B cell (primary cell): Measurements from ENCODE around the gene PRKCA. TPM values are rescaled to one million over a fixed set of nuclear protein-coding genes. Genes with fewer than 3 reads are reported as not detected.

Source experiments
- ATAC-seq: fragments of 200-7000 bp; cut with Tn5 transposase; one replicate; pipeline ENCODE4 v1.10.0; 2021; ENCODE audit warnings: low read depth, mild to moderate bottlenecking, moderate number of reproducible peaks, moderate library complexity
- CTCF ChIA-PET: fragments of 350-600 bp; sonication (Branson Sonifier 250); formaldehyde crosslinking; loops from one replicate; lab custom pipeline; 2021; ENCODE audit warnings: antibody characterized with exemption, inconsistent platforms; lab: Charles Lee
- POLR2A ChIA-PET: fragments of 350-600 bp; sonication (Branson Sonifier 250); formaldehyde crosslinking; loops from one replicate; lab custom pipeline; 2021; ENCODE audit warnings: antibody characterized with exemption; lab: Charles Lee
- DNase-seq: peaks from one replicate; pipeline ENCODE4 v3.0.0; 2013
- H2AFZ ChIP-seq: 2 replicates; pipeline ENCODE4 v1.6.1; 2012; ENCODE audit warnings: mild to moderate bottlenecking, low read depth, low read length; ENCODE audit not compliant: insufficient read depth, poor library complexity, severe bottlenecking
- H3K27ac ChIP-seq, 2 donors: 1 replicate in 1 of 2; 2 replicates in 1 of 2; pipeline ENCODE4 v1.5.1; 2012 to 2013; ENCODE audit warnings: low read length in 2 of 2, mild to moderate bottlenecking in 2 of 2, moderate library complexity in 1 of 2
- H3K27me3 ChIP-seq, 4 experiments: fragments of 200-600 bp in 1 of 4; sonication (generic) in 1 of 4; replicated peaks in 1 of 4; 1 replicate in 2 of 4; 2 replicates in 2 of 4; pipeline versions ENCODE4 v1.6.1 to v1.7.0; 2013 to 2016; ENCODE audit warnings: low read length in 3 of 4, mild to moderate bottlenecking in 2 of 4, mixed read lengths in 1 of 4, moderate library complexity in 1 of 4; ENCODE audit not compliant: insufficient read depth in 4 of 4, control insufficient read depth in 3 of 4; ENCODE audit errors: control extremely low read depth in 1 of 4
- H3K36me3 ChIP-seq, 2 experiments: replicated peaks in 1 of 2; 1 replicate in 1 of 2; 2 replicates in 1 of 2; pipeline versions ENCODE4 v1.6.1 to v1.7.1; 2013; ENCODE audit warnings: low read length in 1 of 2; ENCODE audit not compliant: insufficient read depth in 2 of 2, control insufficient read depth in 1 of 2; ENCODE audit errors: control extremely low read depth in 1 of 2, extremely low read depth in 1 of 2
- H3K4me1 ChIP-seq, 2 donors: fragments of 200-600 bp in 1 of 2; sonication (generic) in 1 of 2; 1 replicate in 1 of 2; 2 replicates in 1 of 2; pipeline versions ENCODE4 v1.5.1 to v1.6.1; 2013 to 2017; ENCODE audit warnings: low read length in 2 of 2; ENCODE audit not compliant: control insufficient read depth in 2 of 2, insufficient read depth in 2 of 2
- H3K4me2 ChIP-seq: replicated peaks from 2 replicates; pipeline ENCODE3; 2012; ENCODE audit warnings: mild to moderate bottlenecking, low read depth, low read length; ENCODE audit not compliant: poor library complexity, severe bottlenecking
- H3K4me3 ChIP-seq, 5 experiments: fragments of 200-600 bp in 1 of 5; sonication (generic) in 1 of 5; 1 replicate in 3 of 5; 2 replicates in 2 of 5; pipeline versions ENCODE4 v1.5.1 to v1.7.0; 2011 to 2016; ENCODE audit warnings: low read length in 4 of 5, mild to moderate bottlenecking in 4 of 5, low read depth in 2 of 5, control low read depth in 1 of 5, moderate library complexity in 1 of 5; ENCODE audit not compliant: insufficient read depth in 1 of 5; ENCODE audit errors: control extremely low read depth in 1 of 5, extremely low read depth in 1 of 5
- H3K79me2 ChIP-seq: fragments of 200-600 bp; sonication (generic); one replicate; pipeline ENCODE4 v1.6.0; 2016; ENCODE audit warnings: low read length; ENCODE audit not compliant: control insufficient read depth, insufficient read depth
- H3K9ac ChIP-seq: fragments of 200-600 bp; sonication (generic); 2 replicates; pipeline ENCODE4 v1.6.1; 2017; ENCODE audit warnings: mild to moderate bottlenecking, low read length, moderate library complexity
- H3K9me3 ChIP-seq, 3 donors: one replicate each; pipeline versions ENCODE4 v1.6.1 to v1.7.1; 2013; ENCODE audit warnings: low read length in 2 of 3; ENCODE audit not compliant: control insufficient read depth in 2 of 3, insufficient read depth in 1 of 3; ENCODE audit errors: control extremely low read depth in 1 of 3
- H4K20me1 ChIP-seq: 2 replicates; pipeline ENCODE4 v1.6.0; 2012; ENCODE audit warnings: mild to moderate bottlenecking, low read length; ENCODE audit not compliant: insufficient read depth, control insufficient read depth, poor library complexity, severe bottlenecking
- H3K27ac Mint-ChIP-seq: one replicate; pipeline ENCODE4 v1.8.0; 2021; ENCODE audit warnings: mixed read lengths
- H3K27me3 Mint-ChIP-seq: one replicate; pipeline ENCODE4 v1.8.0; 2021; ENCODE audit warnings: mixed read lengths
- H3K4me1 Mint-ChIP-seq: one replicate; pipeline ENCODE4 v1.8.0; 2021; ENCODE audit warnings: mixed read lengths
- H3K4me3 Mint-ChIP-seq: one replicate; pipeline ENCODE4 v1.8.0; 2021; ENCODE audit warnings: mixed read lengths
- H3K9me3 Mint-ChIP-seq: one replicate; pipeline ENCODE4 v1.8.0; 2022; ENCODE audit warnings: mixed read lengths; ENCODE audit not compliant: insufficient read depth
- EZH2 ChIP-seq: IDR thresholded peaks from 2 replicates; pipeline ENCODE4 v1.6.1; 2012; ENCODE audit warnings: borderline replicate concordance, low read depth, mild to moderate bottlenecking, moderate library complexity, low read length; ENCODE audit not compliant: insufficient read depth, poor library complexity, severe bottlenecking
- WGBS: methylation state at CpG from one replicate; pipeline ENCODE4 v1.1.5; 2013; ENCODE audit warnings: missing lambda C conversion rate; ENCODE audit not compliant: insufficient coverage; 5-methylcytosine and 5-hydroxymethylcytosine counted together
- intact Hi-C: fragments of 100-400 bp; cut with micrococcal nuclease; formaldehyde crosslinking; loops from one replicate; pipeline ENCODE4 v1.10.0; 2022
- polyA plus RNA-seq: library from polyadenylated mRNA; depleted of rRNA; stranded (reverse); fragments of >200 nt; gene quantifications from 2 replicates; pipeline ENCODE4 v1.2.3, GENCODE V29; 2012
- total RNA-seq, 2 donors: library from RNA; stranded (reverse); fragments of 120-200 nt in 1 of 2; gene quantifications; 1 replicate in 1 of 2; 2 replicates in 1 of 2; pipeline versions ENCODE4 v1.2.3 to v1.2.4, GENCODE V29; 2013 to 2022
- TF ChIP-seq, protein P1 (sequence below): fragments of 200-600 bp; IDR thresholded peaks from one replicate; pipeline ENCODE4 v1.8.0; 2022; ENCODE audit warnings: antibody characterized with exemption, mild to moderate bottlenecking

Gene PRKCA
- total and polyA plus RNA-seq, 2 donors (not counting 1 experiment from before 2014, with no cell fraction given), result 0.33 to 7.7 TPM

DNA sequence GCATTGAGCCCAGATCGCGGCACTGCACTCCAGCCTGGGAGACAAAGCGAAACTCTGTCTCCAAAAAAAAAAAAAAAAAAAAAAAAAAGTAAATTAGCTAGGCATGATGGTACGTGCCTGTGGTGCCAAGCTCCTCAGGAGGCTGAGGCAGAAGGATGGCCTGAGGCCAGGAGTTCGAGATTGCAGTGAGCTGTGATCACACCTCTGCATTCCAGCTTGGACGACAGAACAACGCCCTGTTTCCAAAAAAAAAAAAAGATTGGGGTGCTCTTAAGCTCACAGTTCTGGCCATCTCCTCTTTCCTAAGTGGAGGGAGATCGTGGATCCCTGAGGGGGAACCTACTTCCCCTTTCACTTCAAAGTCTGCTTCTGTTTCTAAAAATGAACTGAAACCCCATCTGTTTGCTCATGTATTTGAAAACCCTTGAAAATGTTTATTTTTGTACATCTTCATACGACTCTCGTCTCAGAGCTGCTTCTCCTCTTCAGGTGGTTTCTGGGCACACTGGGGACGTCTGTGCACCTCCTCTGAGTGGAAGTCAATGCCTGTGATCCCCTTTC lies 138.8 kb downstream of the PRKCA start:
- Mint-ChIP-seq H3K4me3 (peak overlapping the region; percentile 79), H3K27me3 (no peaks in the 10 kb centered on the region), H3K9me3 (peaks cover 8% of the 10 kb centered on the region), H3K27ac (peak overlapping the region; percentile 82), H3K4me1 (peaks cover 50% of the 10 kb centered on the region)
- peak overlapping the region in 3 of 5 experiments; percentile 1 to 8 (median 6) for H3K4me3 ChIP-seq
- ChIA-PET POLR2A (interaction anchor here (0.6 kb wide), 1 partner anchor 9 kb away, joined by 6 read pairs; no protein-coding TSS in a partner anchor), CTCF (interaction anchor here (0.7 kb wide), 1 partner anchor 456 kb away, joined by 3 read pairs; no protein-coding TSS in a partner anchor)
- intact Hi-C loops, result no loop called here
- H3K27me3 ChIP-seq, result no peaks in the 10 kb centered on the region
- no peak overlapping the region for H2AFZ ChIP-seq
- TF ChIP-seq, protein P1, sequence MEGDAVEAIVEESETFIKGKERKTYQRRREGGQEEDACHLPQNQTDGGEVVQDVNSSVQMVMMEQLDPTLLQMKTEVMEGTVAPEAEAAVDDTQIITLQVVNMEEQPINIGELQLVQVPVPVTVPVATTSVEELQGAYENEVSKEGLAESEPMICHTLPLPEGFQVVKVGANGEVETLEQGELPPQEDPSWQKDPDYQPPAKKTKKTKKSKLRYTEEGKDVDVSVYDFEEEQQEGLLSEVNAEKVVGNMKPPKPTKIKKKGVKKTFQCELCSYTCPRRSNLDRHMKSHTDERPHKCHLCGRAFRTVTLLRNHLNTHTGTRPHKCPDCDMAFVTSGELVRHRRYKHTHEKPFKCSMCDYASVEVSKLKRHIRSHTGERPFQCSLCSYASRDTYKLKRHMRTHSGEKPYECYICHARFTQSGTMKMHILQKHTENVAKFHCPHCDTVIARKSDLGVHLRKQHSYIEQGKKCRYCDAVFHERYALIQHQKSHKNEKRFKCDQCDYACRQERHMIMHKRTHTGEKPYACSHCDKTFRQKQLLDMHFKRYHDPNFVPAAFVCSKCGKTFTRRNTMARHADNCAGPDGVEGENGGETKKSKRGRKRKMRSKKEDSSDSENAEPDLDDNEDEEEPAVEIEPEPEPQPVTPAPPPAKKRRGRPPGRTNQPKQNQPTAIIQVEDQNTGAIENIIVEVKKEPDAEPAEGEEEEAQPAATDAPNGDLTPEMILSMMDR, result no peak
- TF ChIP-seq EZH2, result no peak
- peak overlapping the region; percentile 48 for H3K9ac ChIP-seq
- H3K4me2 ChIP-seq, result peak overlapping the region; percentile 70
- no peaks in the 10 kb centered on the region for H3K79me2 ChIP-seq
- no peaks in the 10 kb centered on the region for H3K36me3 ChIP-seq
- H3K27ac ChIP-seq, result peak overlapping the region; percentile 15 to 61
- 14% methylated on average over 4 of the region's 11 CpGs for WGBS
- peaks cover 2 to 25% (median 22%) of the 10 kb centered on the region in 3 donors for H3K9me3 ChIP-seq
- H4K20me1 ChIP-seq, result no peaks in the 10 kb centered on the region
- DNase-seq (peak; percentile 59), ATAC-seq (peak; percentile 65)
- H3K4me1 ChIP-seq, result peaks cover 40 to 48% of the 10 kb centered on the region in 2 donors

DNA sequence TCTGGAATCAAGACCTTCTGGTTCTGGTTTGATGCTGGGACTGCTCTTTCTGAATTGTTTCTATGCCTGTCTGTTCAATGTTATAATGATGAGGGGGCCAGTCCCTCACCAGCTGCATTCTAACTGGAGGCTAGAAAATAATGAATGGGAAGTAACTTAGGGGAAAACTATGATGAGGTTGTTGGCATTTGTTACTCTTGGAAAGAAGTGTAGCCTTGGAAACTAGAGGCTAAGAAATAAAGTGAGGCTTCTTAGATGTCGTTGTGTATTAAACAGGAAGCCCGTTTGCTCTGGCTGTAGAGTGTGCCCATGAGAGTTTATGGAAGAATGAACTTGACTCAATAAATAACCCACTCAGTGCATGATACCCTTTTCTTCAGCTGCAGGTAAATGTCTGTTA lies 140.8 kb downstream of the PRKCA start:
- H3K4me1 Mint-ChIP-seq, result peaks cover 50% of the 10 kb centered on the region
- TF ChIP-seq, protein P1, result no peak
- TF ChIP-seq EZH2, result no peak
- peak overlapping the region; percentile 8 for H3K4me3 Mint-ChIP-seq
- H3K27me3 ChIP-seq, result no peaks in the 10 kb centered on the region
- H3K27ac ChIP-seq, result no peak overlapping the region
- no peaks in the 10 kb centered on the region for H3K79me2 ChIP-seq
- CTCF ChIA-PET, result no interaction called here
- H3K36me3 ChIP-seq, result no peaks in the 10 kb centered on the region
- H3K4me1 ChIP-seq, result peaks cover 40 to 43% of the 10 kb centered on the region in 2 donors
- H3K27ac Mint-ChIP-seq, result peak overlapping the region; percentile 29
- peaks cover 3% of the 10 kb centered on the region for H3K27me3 Mint-ChIP-seq
- H3K4me3 ChIP-seq, result no peak overlapping the region
- POLR2A ChIA-PET, result no interaction called here
- H3K9ac ChIP-seq, result no peak overlapping the region
- no peak overlapping the region for H2AFZ ChIP-seq
- H3K9me3 Mint-ChIP-seq, result peaks cover 4% of the 10 kb centered on the region
- peaks cover 2 to 22% (median 18%) of the 10 kb centered on the region in 3 donors for H3K9me3 ChIP-seq
- intact Hi-C loops, result no loop called here
- no CpG with 5 or more reads among the region's 2 CpGs for WGBS
- DNase-seq (no peak), ATAC-seq (no peak)
- no peaks in the 10 kb centered on the region for H4K20me1 ChIP-seq
- peak overlapping the region; percentile 18 for H3K4me2 ChIP-seq
